ENCODE data around the gene TPM1. TPM values are rescaled to one million over a fixed set of nuclear protein-coding genes. Genes with fewer than 3 reads are reported as not detected.

Gene TPM1
- total RNA-seq, 1 experiment from 2014 or later, result 421 TPM

- TF ChIP-seq ARID4B (CRISPR knock-in tag; IDR thresholded peaks at IDR 0.05; ENCODE audit: borderline replicate concordance), result no peak
- TF ChIP-seq, protein P1, sequence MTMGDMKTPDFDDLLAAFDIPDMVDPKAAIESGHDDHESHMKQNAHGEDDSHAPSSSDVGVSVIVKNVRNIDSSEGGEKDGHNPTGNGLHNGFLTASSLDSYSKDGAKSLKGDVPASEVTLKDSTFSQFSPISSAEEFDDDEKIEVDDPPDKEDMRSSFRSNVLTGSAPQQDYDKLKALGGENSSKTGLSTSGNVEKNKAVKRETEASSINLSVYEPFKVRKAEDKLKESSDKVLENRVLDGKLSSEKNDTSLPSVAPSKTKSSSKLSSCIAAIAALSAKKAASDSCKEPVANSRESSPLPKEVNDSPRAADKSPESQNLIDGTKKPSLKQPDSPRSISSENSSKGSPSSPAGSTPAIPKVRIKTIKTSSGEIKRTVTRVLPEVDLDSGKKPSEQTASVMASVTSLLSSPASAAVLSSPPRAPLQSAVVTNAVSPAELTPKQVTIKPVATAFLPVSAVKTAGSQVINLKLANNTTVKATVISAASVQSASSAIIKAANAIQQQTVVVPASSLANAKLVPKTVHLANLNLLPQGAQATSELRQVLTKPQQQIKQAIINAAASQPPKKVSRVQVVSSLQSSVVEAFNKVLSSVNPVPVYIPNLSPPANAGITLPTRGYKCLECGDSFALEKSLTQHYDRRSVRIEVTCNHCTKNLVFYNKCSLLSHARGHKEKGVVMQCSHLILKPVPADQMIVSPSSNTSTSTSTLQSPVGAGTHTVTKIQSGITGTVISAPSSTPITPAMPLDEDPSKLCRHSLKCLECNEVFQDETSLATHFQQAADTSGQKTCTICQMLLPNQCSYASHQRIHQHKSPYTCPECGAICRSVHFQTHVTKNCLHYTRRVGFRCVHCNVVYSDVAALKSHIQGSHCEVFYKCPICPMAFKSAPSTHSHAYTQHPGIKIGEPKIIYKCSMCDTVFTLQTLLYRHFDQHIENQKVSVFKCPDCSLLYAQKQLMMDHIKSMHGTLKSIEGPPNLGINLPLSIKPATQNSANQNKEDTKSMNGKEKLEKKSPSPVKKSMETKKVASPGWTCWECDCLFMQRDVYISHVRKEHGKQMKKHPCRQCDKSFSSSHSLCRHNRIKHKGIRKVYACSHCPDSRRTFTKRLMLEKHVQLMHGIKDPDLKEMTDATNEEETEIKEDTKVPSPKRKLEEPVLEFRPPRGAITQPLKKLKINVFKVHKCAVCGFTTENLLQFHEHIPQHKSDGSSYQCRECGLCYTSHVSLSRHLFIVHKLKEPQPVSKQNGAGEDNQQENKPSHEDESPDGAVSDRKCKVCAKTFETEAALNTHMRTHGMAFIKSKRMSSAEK (CRISPR knock-in tag; IDR thresholded peaks at IDR 0.05; ENCODE audit: borderline replicate concordance), result no peak
- TF ChIP-seq ZSCAN18 (CRISPR knock-in tag; IDR thresholded peaks at IDR 0.05), result no peak
- no peak for TF ChIP-seq ZNF396 (CRISPR knock-in tag; IDR thresholded peaks at IDR 0.05; ENCODE audit: borderline replicate concordance)
- no peak for TF ChIP-seq ZNF512 (CRISPR knock-in tag; IDR thresholded peaks at IDR 0.05; ENCODE audit: borderline replicate concordance)
- TF ChIP-seq RORB (CRISPR knock-in tag; IDR thresholded peaks at IDR 0.05), result no peak
- TF ChIP-seq, protein P2, sequence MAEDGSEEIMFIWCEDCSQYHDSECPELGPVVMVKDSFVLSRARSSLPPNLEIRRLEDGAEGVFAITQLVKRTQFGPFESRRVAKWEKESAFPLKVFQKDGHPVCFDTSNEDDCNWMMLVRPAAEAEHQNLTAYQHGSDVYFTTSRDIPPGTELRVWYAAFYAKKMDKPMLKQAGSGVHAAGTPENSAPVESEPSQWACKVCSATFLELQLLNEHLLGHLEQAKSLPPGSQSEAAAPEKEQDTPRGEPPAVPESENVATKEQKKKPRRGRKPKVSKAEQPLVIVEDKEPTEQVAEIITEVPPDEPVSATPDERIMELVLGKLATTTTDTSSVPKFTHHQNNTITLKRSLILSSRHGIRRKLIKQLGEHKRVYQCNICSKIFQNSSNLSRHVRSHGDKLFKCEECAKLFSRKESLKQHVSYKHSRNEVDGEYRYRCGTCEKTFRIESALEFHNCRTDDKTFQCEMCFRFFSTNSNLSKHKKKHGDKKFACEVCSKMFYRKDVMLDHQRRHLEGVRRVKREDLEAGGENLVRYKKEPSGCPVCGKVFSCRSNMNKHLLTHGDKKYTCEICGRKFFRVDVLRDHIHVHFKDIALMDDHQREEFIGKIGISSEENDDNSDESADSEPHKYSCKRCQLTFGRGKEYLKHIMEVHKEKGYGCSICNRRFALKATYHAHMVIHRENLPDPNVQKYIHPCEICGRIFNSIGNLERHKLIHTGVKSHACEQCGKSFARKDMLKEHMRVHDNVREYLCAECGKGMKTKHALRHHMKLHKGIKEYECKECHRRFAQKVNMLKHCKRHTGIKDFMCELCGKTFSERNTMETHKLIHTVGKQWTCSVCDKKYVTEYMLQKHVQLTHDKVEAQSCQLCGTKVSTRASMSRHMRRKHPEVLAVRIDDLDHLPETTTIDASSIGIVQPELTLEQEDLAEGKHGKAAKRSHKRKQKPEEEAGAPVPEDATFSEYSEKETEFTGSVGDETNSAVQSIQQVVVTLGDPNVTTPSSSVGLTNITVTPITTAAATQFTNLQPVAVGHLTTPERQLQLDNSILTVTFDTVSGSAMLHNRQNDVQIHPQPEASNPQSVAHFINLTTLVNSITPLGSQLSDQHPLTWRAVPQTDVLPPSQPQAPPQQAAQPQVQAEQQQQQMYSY (CRISPR knock-in tag; IDR thresholded peaks at IDR 0.05), result no peak
These were observed 6.6 kb upstream of the TPM1 start (continued) for GRCh38 chr15:63035977-63036376.

- Mint-ChIP-seq H3K27ac (no peak overlapping the region), H3K27me3 (ENCODE audit: low read depth) (peaks cover 7% of the 10 kb centered on the region), H3K36me3 (peaks cover 2% of the 10 kb centered on the region; the same call in 1 of the 2 replicates), H3K4me1 (peaks cover 37% of the 10 kb centered on the region), H3K9me3 (peaks cover 7% of the 10 kb centered on the region), H3K4me3 (no peak overlapping the region)
- ATAC-seq, result no peak
- DNase-seq (ENCODE audit: low spot score), result no peak
- POLR2A ChIA-PET, result interaction anchor here (0.6 kb wide), 1 partner anchor 385 kb away, joined by 3 read pairs; no protein-coding TSS in a partner anchor
- CTCF ChIA-PET, result interaction anchor here (0.8 to 4.3 kb wide), 2 partner anchors 10 to 256 kb away, joined by 3 to 27 read pairs; no protein-coding TSS in a partner anchor
- TF ChIP-seq ARID4B (CRISPR knock-in tag; IDR thresholded peaks at IDR 0.05; ENCODE audit: borderline replicate concordance), result no peak
- TF ChIP-seq, protein P3, sequence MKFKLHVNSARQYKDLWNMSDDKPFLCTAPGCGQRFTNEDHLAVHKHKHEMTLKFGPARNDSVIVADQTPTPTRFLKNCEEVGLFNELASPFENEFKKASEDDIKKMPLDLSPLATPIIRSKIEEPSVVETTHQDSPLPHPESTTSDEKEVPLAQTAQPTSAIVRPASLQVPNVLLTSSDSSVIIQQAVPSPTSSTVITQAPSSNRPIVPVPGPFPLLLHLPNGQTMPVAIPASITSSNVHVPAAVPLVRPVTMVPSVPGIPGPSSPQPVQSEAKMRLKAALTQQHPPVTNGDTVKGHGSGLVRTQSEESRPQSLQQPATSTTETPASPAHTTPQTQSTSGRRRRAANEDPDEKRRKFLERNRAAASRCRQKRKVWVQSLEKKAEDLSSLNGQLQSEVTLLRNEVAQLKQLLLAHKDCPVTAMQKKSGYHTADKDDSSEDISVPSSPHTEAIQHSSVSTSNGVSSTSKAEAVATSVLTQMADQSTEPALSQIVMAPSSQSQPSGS (CRISPR knock-in tag; IDR thresholded peaks at IDR 0.05; ENCODE audit: borderline replicate concordance, low read depth), result no peak
- TF ChIP-seq GTF2I (CRISPR knock-in tag; conservative IDR thresholded peaks at IDR 0.05), result no peak
- TF ChIP-seq TP53 (CRISPR knock-in tag; IDR thresholded peaks at IDR 0.05), result no peak
- no peak for TF ChIP-seq JAZF1 (CRISPR knock-in tag; IDR thresholded peaks at IDR 0.05)
- no peak for TF ChIP-seq JUN (CRISPR knock-in tag; IDR thresholded peaks at IDR 0.05)
These were observed 4.4 kb upstream of the TPM1 start for GRCh38 chr15:63037976-63038720.
